Activated CD4-positive, alpha-beta memory T cell treated with anti-CD3 and anti-CD28 coated beads for 36 hours (primary cell): ENCODE measurements around the gene GDPGP1. TPM values are rescaled to one million over a fixed set of nuclear protein-coding genes. Genes with fewer than 3 reads are reported as not detected.

Experiments used
- CTCF ChIA-PET: fragments of 350-600 bp; sonication (Branson Sonifier 250); formaldehyde crosslinking; loops from one replicate; lab custom pipeline; 2021; ENCODE audit warnings: antibody characterized with exemption, inconsistent platforms; lab: Charles Lee
- POLR2A ChIA-PET: fragments of 350-600 bp; sonication (Branson Sonifier 250); formaldehyde crosslinking; loops from one replicate; lab custom pipeline; 2021; ENCODE audit warnings: antibody characterized with exemption; lab: Charles Lee
- DNase-seq: peaks from one replicate; pipeline ENCODE4 v3.0.0-alpha.2; 2020
- H3K27ac Mint-ChIP-seq: one replicate; pipeline ENCODE4 v1.8.0; 2021; ENCODE audit warnings: mixed read lengths
- H3K27me3 Mint-ChIP-seq: one replicate; pipeline ENCODE4 v1.8.0; 2021; ENCODE audit warnings: mixed read lengths
- H3K36me3 Mint-ChIP-seq: one replicate; pipeline ENCODE4 v1.8.0; 2021; ENCODE audit warnings: mixed read lengths
- H3K4me1 Mint-ChIP-seq: one replicate; pipeline ENCODE4 v1.8.0; 2021; ENCODE audit warnings: low read depth, mixed read lengths
- H3K4me3 Mint-ChIP-seq: one replicate; pipeline ENCODE4 v1.8.0; 2021; ENCODE audit warnings: mild to moderate bottlenecking, mixed read lengths
- H3K9me3 Mint-ChIP-seq: one replicate; pipeline ENCODE4 v1.8.0; 2021; ENCODE audit warnings: mixed read lengths
- intact Hi-C: fragments of 100-400 bp; cut with micrococcal nuclease; formaldehyde crosslinking; loops from one replicate; pipeline ENCODE4 v1.15.1; 2023
- total RNA-seq, 2 experiments: library from RNA; stranded (reverse); gene quantifications; one replicate each; pipeline ENCODE4 v1.2.3, GENCODE V29; 2021

The GDPGP1 gene
- total RNA-seq, 2 experiments from 2014 or later, result 8.0 to 9.2 TPM

GRCh38 chr15:90217671-90218394, 16.2 kb upstream of the GDPGP1 start:
- intact Hi-C loops, result no loop called here
- Mint-ChIP-seq H3K27me3 (no peaks in the 10 kb centered on the region), H3K4me3 (no peak overlapping the region), H3K9me3 (no peaks in the 10 kb centered on the region), H3K36me3 (peaks cover 2% of the 10 kb centered on the region), H3K27ac (no peak overlapping the region), H3K4me1 (peaks cover 14% of the 10 kb centered on the region)
- POLR2A ChIA-PET, result no interaction called here
- DNase-seq, result no peak
- CTCF ChIA-PET, result interaction anchor here (0.6 to 3.4 kb wide), 7 partner anchors 13 to 342 kb away, joined by 3 to 11 read pairs (median 3); no protein-coding TSS in a partner anchor

GRCh38 chr15:90219421-90220141, 14.4 kb upstream of the GDPGP1 start:
- no peaks in the 10 kb centered on the region for H3K27me3 Mint-ChIP-seq
- ChIA-PET CTCF (interaction anchor here (0.7 to 3.5 kb wide), 10 partner anchors 12 to 344 kb away, joined by 3 to 14 read pairs (median 4); partner anchors contain the start of gene SEMA4B), POLR2A (interaction anchor here (1.0 kb wide), 1 partner anchor 14 kb away, joined by 3 read pairs; the partner anchor contains the start of genes CIB1 and GDPGP1)
- peaks cover 8% of the 10 kb centered on the region for H3K4me1 Mint-ChIP-seq
- no peaks in the 10 kb centered on the region for H3K9me3 Mint-ChIP-seq
- peaks cover 2% of the 10 kb centered on the region for H3K36me3 Mint-ChIP-seq
- no peak overlapping the region for H3K4me3 Mint-ChIP-seq
- peak; percentile 67 for DNase-seq
- intact Hi-C loops, result no loop called here
- no peak overlapping the region for H3K27ac Mint-ChIP-seq

- no peak overlapping the region for H3K27ac Mint-ChIP-seq
Measured at GRCh38 chr15:90221246-90221900, 12.6 kb upstream of the GDPGP1 start.

GRCh38 chr15:90222547-90222946, 11.5 kb upstream of the GDPGP1 start:
- Mint-ChIP-seq H3K36me3 (peaks cover 2% of the 10 kb centered on the region), H3K9me3 (no peaks in the 10 kb centered on the region), H3K27ac (no peak overlapping the region), H3K4me3 (no peak overlapping the region), H3K27me3 (no peaks in the 10 kb centered on the region), H3K4me1 (peaks cover 4% of the 10 kb centered on the region)
- no peak for DNase-seq
- POLR2A ChIA-PET, result interaction anchor here (1.1 kb wide), 1 partner anchor 9 kb away, joined by 3 read pairs; no protein-coding TSS in a partner anchor
- CTCF ChIA-PET, result interaction anchor here (0.6 to 0.7 kb wide), 3 partner anchors 22 to 1598 kb away, joined by 3 to 5 read pairs (median 3); no protein-coding TSS in a partner anchor
- intact Hi-C loops, result no loop called here

More at GRCh38 chr15:90221246-90221900, 12.6 kb upstream of the GDPGP1 start:
- Mint-ChIP-seq H3K4me1 (peaks cover 4% of the 10 kb centered on the region), H3K4me3 (no peak overlapping the region), H3K9me3 (no peaks in the 10 kb centered on the region), H3K27me3 (no peaks in the 10 kb centered on the region), H3K36me3 (peaks cover 2% of the 10 kb centered on the region)
- peak; percentile 51 for DNase-seq
- POLR2A ChIA-PET, result interaction anchor here (0.9 kb wide), 1 partner anchor 44 kb away, joined by 3 read pairs; the partner anchor contains the start of gene NGRN
- intact Hi-C loops, result no loop called here
- CTCF ChIA-PET, result interaction anchor here (0.7 to 3.5 kb wide), 17 partner anchors 9 to 146 kb away, joined by 3 to 14 read pairs (median 5); partner anchors contain the start of genes CIB1, GDPGP1 and SEMA4B

- POLR2A ChIA-PET, result no interaction called here
- intact Hi-C loops, result no loop called here
- no peaks in the 10 kb centered on the region for H3K9me3 Mint-ChIP-seq
- peaks cover 4% of the 10 kb centered on the region for H3K4me1 Mint-ChIP-seq
- CTCF ChIA-PET, result no interaction called here
- no peak overlapping the region for H3K4me3 Mint-ChIP-seq
- peaks cover 2% of the 10 kb centered on the region for H3K36me3 Mint-ChIP-seq
- H3K27me3 Mint-ChIP-seq, result no peaks in the 10 kb centered on the region
- DNase-seq, result no peak
- no peak overlapping the region for H3K27ac Mint-ChIP-seq
Measured at GRCh38 chr15:90223441-90224165, 10.4 kb upstream of the GDPGP1 start.

- H3K4me3 Mint-ChIP-seq, result no peak overlapping the region
- CTCF ChIA-PET, result interaction anchor here (0.9 kb wide), 1 partner anchor 138 kb away, joined by 3 read pairs; no protein-coding TSS in a partner anchor
- H3K4me1 Mint-ChIP-seq, result peaks cover 10% of the 10 kb centered on the region
- DNase-seq, result no peak
- H3K27ac Mint-ChIP-seq, result no peak overlapping the region
- intact Hi-C loops, result no loop called here
- H3K27me3 Mint-ChIP-seq, result no peaks in the 10 kb centered on the region
- POLR2A ChIA-PET, result no interaction called here
- H3K36me3 Mint-ChIP-seq, result peaks cover 16% of the 10 kb centered on the region
- H3K9me3 Mint-ChIP-seq, result no peaks in the 10 kb centered on the region
Measured at GRCh38 chr15:90225047-90225446, 9.0 kb upstream of the GDPGP1 start.

- ChIA-PET CTCF (interaction anchor here (0.9 kb wide), 1 partner anchor 139 kb away, joined by 3 read pairs; no protein-coding TSS in a partner anchor), POLR2A (no interaction called here)
- no peak overlapping the region for H3K4me3 Mint-ChIP-seq
- peaks cover 17% of the 10 kb centered on the region for H3K4me1 Mint-ChIP-seq
- H3K36me3 Mint-ChIP-seq, result peaks cover 17% of the 10 kb centered on the region
- H3K27me3 Mint-ChIP-seq, result no peaks in the 10 kb centered on the region
- no peaks in the 10 kb centered on the region for H3K9me3 Mint-ChIP-seq
- DNase-seq, result no peak
- intact Hi-C loops, result no loop called here
- no peak overlapping the region for H3K27ac Mint-ChIP-seq
Measured at GRCh38 chr15:90225504-90226234, 8.3 kb upstream of the GDPGP1 start.

- ChIA-PET POLR2A (no interaction called here), CTCF (no interaction called here)
- Mint-ChIP-seq H3K27me3 (no peaks in the 10 kb centered on the region), H3K36me3 (peaks cover 26% of the 10 kb centered on the region), H3K9me3 (no peaks in the 10 kb centered on the region), H3K4me3 (no peak overlapping the region), H3K27ac (no peak overlapping the region), H3K4me1 (peaks cover 33% of the 10 kb centered on the region)
- no peak for DNase-seq
- intact Hi-C loops, result no loop called here
Measured at GRCh38 chr15:90227336-90227735, 6.7 kb upstream of the GDPGP1 start.

- Mint-ChIP-seq H3K27ac (no peak overlapping the region), H3K36me3 (peaks cover 30% of the 10 kb centered on the region), H3K4me1 (peaks cover 36% of the 10 kb centered on the region), H3K9me3 (no peaks in the 10 kb centered on the region), H3K4me3 (no peak overlapping the region), H3K27me3 (no peaks in the 10 kb centered on the region)
- DNase-seq, result no peak
- intact Hi-C loops, result no loop called here
- CTCF ChIA-PET, result no interaction called here
- POLR2A ChIA-PET, result interaction anchor here (1.3 kb wide), 1 partner anchor 25 kb away, joined by 3 read pairs; no protein-coding TSS in a partner anchor
Measured at GRCh38 chr15:90227816-90228772, 5.9 kb upstream of the GDPGP1 start.

- POLR2A ChIA-PET, result interaction anchor here (1.3 kb wide), 1 partner anchor 26 kb away, joined by 3 read pairs; no protein-coding TSS in a partner anchor
- CTCF ChIA-PET, result interaction anchor here (0.5 kb wide), 1 partner anchor 701 kb away, joined by 4 read pairs; no protein-coding TSS in a partner anchor
- H3K4me3 Mint-ChIP-seq, result no peak overlapping the region
Measured at GRCh38 chr15:90228960-90229359, 5.0 kb upstream of the GDPGP1 start.

More at GRCh38 chr15:90228960-90229359, 5.0 kb upstream of the GDPGP1 start:
- Mint-ChIP-seq H3K27ac (peak overlapping the region; percentile 69), H3K4me1 (peaks cover 36% of the 10 kb centered on the region), H3K36me3 (peaks cover 30% of the 10 kb centered on the region), H3K9me3 (no peaks in the 10 kb centered on the region), H3K27me3 (no peaks in the 10 kb centered on the region)
- no peak for DNase-seq
- intact Hi-C loops, result no loop called here
